ENCODE data around the gene ANKRD13B.

Gene ANKRD13B

DNA sequence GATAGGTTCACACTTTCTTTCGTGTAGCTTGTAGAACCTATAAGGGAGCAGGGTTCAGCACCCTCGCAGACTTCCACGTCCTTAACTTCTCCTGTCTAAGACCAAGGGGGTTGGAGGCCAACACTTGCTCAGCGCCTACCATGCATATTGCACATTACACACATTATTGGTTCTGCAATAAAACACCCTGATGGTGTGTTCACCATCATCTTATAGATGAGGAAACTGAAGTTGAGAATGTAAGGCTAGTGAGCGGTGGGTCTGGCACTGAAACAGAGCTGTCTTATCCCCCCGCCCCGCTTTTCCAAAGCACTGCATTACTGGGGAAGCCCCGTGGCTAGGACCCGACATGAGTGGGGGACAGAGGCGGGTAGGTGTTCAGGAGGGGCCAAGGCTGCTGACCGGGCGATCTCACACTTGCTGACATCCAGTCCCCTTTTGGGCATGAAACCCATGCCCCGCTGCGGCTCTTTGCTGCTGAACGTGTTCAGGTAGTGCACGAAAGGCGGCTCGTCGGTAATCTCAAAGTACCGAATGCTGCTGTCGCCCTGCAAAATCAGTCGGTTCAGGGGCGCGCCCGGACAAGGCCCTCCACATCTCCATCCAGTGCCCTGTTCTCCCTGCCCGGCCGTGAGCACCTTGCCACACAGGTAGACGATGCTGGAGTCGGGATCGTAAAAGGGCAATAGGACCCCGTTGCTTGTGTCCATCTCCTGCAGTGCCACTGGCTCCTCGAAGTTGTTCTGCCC, 23.5 kb downstream of the ANKRD13B start:
- in situ Hi-C loops (cut with MboI; ENCODE audit: low sequenced_read_pairs) = no loop called here

DNA sequence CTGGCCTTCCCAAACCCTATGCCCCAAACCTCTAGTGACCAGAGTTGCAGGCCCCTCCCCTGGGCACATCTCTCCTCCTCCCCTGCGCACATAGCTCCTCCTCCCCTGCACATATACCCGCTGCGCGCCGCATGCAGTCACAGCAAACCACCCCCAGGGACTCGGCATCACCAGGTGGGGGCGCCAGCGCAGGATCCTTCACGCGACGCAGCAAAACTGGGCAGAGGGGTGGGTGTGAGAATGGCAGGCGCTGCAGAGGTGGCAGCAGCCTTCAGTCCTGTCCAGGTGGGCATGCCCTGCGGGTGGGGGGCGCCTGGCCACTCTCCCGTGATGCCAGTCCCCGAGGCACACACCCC, 24.2 kb downstream of the ANKRD13B start:
- in situ Hi-C loops (cut with MboI; ENCODE audit: low sequenced_read_pairs) = no loop called here

DNA sequence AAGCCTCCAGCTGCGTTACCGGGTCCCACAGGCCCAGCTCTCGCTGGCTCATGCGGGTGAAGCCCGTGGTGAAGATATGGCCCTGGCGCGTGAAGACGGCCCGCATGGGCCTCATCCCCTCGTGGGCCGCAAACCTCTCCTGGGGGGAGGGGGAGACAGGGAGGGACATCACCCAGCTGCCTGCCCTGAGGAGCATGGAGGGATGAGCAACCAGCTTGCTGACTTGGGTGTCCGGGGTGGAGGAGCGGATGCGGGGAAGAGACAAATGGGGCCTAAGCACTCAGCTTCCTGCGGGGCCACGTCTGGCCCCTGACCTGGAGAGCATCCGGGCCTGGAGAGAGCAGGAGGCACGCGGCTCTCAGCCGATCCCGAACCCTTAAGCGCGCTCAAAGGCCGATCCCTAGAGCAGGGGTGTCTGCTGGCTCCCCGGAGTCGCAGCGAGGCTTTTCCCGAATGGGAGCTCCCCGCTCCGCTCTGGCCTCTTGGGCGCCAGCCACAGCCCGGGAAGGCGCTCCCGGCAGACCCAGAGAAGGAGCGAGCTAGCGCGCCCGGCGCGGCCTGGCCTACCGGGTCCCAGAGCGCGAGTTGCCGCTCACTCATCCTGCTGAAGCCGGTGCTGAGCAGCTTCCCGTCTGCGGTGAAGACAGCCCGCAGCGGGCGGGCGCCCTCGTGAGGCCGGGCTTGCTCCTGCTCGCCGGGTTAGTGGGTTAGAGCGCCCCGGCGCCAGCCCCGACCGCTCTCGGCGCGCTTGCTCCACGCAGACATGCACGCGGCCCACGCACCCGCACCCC, 24.7 kb downstream of the ANKRD13B start:
- in situ Hi-C loops (cut with MboI; ENCODE audit: low sequenced_read_pairs) = no loop called here

DNA sequence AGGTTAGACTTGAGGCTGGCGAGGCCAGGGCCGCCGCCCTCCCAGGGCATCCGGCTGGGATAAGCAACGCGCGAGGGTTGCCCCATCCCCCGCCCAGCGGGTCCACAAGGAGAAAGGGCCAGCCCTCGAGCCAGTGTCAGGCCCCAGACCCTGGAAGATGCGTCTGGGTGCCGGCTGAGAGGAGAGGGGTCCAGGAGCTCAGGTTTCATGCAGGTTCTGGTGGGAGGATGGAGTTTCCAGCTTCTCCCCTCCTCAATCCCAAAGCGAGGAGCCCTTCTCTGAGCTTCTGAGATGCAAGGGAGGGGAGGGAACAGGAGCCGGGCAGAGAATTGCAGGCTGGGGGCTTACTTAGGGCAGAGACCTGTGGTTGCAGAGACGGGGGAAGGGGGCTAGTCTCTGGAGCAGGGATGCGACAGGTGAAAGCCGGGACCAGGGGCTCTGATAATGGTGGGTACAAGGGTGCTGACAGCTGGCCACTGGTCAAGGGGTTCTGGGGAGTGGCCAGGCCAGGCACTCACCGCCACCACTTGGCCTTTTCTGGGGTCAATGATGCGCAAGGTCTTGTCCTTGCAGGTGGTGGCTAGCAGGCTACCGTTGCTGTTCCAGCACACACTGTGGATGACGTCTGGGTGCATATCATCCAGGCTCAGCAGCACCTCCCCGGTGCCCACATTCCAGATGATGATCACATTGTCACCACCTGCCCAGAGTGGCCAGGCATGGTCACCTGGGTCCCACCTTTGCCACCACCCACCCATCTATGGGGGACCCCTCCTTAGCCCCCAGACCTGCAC, 25.5 kb downstream of the ANKRD13B start:
- in situ Hi-C loops (cut with MboI; ENCODE audit: low sequenced_read_pairs) = no loop called here

DNA sequence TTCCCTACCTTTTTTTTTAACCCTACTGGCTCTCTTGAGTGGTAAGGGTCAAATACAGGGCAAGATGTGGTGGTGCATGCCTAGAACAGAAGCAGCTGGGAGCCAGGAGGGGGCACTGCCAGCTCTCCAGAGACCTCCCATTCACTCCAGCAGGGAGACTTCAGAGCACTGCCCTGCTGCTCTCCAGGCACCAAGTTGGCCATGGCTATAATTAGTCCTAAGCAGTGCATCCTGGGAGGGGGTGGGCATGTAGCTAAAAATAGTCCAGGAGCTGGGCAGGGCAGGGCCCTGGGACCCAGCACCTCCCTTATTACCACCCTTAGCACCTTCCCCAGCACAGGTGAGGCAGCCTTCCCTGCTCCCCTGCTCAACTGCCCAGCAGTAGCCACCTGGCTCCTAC, 26.3 kb downstream of the ANKRD13B start:
- in situ Hi-C loops (cut with MboI; ENCODE audit: low sequenced_read_pairs) = no loop called here

DNA sequence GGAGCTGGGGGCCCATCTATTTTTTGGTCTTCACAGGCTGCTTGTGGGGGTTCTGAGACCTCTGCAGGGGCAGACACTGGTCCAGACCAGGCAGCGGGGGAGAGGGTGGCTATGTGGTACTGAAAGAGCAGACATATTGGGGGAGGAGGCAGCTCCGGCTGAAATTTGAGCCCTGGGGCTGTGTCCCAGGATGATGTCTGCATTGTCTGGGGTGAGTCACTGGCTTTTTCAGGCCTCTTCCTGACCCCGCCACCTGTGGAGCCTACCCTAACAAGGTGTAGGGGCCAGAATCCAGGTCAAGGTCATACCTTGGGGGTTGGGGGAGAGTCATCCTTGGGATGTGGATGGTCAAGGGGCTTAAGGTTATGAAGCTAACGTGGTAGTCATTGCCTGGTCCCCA, 27.3 kb downstream of the ANKRD13B start:
- in situ Hi-C loops (cut with MboI; ENCODE audit: low sequenced_read_pairs) = no loop called here

DNA sequence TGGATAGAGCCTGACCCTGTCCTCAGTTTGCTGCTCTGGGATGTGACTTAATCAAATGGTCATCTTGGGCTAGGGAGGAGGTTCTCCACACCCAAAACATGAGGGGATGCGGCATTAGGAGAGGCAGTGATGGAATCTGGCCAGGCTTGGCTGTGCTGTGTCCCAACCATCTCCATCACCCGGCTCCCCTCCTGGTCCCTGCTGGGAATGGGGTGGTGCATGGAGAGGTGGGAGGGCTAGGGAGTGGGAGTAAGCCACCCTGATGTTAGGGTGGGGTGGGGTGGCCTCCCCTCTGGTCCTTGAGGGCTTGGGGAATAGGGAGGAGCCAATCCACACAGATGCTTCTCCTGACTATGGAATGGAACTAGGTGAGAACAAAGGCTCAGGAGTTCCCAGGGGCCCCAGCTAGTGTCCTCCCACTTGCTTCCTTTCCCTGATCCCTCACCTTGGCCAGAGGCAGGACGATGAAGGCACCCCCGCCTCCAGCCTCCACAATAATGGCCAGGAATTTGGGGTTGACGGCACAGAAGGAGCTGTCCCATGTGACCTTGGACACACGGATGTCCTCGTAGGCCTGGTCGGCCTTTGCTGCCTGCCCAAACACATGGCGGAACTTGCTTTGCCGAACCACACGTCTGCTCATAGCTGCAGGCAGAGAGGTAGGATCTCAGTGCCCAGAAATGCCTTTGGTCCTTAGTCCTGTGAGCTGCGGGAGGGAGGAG, 28.0 kb downstream of the ANKRD13B start:
- in situ Hi-C loops (cut with MboI; ENCODE audit: low sequenced_read_pairs) = no loop called here

DNA sequence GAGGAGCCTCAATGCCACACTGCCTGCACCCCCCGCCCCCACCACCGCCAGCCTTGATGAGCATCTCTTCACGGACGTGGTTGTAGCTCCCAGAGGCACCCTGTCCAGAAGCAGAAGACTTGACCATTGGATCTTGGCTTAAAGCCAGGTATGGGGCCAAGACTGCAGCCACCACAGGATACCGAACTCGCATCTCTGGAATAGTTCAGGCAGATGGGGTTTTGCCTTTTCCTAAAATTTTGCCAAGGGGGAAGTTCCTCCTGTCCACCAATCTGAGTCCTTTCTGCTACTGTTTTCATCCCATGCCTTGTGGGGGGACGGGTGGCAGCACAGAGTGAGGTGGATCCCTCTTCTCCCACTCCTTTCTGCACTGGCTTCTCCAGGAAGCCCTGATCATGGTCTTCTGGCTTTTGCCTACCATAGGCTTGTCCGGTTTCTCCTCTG, 28.8 kb downstream of the ANKRD13B start:
- in situ Hi-C loops (cut with MboI; ENCODE audit: low sequenced_read_pairs) = no loop called here

DNA sequence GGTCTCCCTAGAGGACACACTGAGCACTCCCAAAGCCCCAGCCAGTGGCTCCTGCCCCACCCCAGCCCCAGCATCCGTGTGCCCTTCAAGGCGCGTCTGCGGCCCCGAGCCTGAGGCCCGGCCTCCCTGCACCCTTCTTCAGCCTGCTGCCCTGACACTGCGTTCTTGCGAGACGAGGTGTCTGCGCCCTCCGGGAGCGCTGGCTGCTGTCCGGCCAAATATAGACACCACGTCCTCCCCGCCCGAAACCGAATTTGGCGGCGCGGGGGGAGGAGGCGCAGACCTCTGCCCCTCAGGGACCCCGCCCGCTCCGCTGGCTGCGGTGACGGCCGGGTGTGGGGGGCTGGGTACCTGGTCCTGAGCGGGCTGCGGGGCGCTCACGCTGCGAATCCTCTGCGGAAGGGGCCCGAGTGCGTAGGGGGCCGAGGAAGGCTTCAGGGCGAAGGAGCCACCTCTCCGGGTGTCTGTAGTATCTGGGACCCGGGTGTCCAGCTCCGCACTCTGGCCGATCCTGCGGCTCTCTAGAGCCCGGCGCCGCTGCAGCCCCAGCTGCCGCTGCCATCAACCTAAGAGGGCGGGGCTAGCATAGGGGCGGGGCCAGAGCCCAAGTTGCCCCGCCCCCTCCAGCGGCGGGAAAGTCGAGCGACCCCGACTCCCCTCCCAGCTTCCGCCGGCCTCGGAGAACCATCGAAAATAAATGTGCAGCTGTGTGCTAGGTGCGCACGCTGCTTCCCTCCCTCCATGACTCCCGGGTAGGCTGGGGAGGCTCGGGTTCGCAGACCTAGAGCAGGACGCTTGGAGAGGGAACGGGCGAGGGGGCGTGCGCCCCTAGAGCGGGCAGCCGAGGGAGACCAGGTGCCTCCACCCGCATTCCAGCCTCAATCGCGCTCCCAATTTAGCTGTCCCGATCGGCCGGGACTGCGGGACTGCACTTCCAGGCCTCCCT, 29.7 kb downstream of the ANKRD13B start, which contains the start of gene CORO6:
Gene CORO6 (minus strand): TSS at position 576 of the 946 bp plus-strand sequence. CDS start 1,491 bp downstream, outside the sequence.
- in situ Hi-C loops (cut with MboI; ENCODE audit: low sequenced_read_pairs) = no loop called here

DNA sequence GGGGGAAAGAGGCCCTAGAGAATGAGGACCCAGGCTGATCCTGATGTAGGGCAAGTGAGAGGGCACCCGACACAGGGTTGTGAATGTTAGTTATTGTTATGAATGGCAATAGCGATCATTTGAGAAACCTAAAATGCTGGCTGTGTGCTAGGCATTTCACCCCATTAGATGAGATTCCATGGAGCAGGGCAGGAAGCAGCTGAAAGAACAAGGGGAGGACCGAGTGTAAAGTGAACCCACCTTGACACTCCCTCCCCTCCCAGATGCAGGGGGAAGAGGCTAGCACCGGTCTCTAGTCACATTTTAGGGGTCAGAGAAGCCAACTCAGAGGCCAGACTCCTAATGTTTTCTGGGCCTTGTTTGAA, 30.3 kb downstream of the ANKRD13B start:
- in situ Hi-C loops (cut with MboI; ENCODE audit: low sequenced_read_pairs) = no loop called here

DNA sequence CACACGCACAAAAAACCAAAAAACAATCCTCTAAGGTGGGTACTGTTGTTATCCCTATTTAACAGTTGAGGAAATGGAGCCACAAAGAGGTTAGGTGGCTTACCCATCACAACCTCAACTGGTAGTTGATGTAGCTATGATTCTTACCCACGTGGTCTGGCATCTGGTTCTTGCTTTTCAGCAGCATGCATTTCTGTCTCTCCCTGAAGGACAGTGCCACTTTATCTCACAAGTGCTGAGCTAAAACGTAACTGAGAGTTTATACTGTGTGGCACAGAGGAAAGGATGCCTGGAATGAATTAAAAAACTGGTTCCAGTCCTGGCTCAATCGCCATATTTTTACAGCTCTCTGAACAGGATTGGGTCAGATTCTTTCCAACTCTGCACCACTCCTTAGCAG, 31.7 kb downstream of the ANKRD13B start:
- in situ Hi-C loops (cut with MboI; ENCODE audit: low sequenced_read_pairs) = no loop called here

DNA sequence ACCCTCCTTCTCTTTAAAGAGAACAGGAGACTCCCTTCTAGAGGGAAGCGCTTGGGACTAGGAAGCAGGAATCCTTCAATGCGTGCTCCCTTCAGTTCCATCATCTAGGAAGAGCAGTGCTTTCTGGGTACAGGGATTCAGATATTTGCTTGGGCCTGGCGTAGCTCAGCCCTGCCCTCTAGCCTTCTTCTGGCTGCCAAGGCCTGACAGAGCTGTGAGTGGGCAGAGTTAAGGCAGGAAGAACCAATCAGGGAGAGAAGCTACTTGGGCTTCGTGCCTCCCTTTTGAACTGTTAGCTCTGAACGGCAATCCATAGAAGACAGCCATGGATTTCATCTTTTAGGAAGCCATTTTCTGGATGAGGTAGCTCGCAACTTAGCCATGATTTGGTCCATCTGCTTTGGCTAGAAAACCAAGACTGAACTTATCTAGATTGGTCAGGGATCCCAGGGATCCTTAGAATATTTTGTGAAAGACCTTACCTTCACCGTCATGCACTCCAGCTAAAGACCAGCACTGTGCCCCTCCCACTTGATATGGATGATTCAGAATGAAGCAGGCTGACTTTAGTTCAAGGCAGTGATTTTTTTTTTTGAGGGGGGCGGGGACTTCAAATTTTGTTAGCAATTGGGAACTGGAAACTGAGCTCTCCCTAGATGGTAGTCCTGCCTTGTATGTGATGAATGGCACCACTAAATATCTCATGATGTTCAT, 32.3 kb downstream of the ANKRD13B start:
- in situ Hi-C loops (cut with MboI; ENCODE audit: low sequenced_read_pairs) = loop anchor here (25.0 kb wide), 1 partner anchor 312 kb away; the partner anchor contains the start of genes EFCAB5 and SSH2

DNA sequence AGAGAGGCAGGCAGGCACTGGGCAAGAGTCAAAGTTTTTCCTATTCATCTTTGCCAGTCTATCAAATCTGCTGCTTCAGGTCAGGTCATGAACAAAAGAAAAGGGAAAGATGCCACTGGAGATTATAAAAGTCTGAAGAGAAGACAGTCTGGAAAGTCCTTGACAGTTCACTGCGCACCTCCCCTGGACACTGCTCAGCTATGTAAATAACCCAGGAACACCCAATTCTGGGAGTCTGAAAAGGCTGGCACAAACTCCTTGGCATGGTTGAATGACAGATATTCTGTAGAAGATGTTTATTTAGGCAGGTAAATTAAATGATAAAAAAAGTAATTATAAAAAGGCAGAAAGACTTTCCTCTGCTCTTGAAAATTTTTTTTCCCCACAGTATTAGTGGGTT, 35.0 kb downstream of the ANKRD13B start:
- in situ Hi-C loops (cut with MboI; ENCODE audit: low sequenced_read_pairs) = loop anchor here (25.0 kb wide), 1 partner anchor 309 kb away; the partner anchor contains the start of genes EFCAB5 and SSH2

DNA sequence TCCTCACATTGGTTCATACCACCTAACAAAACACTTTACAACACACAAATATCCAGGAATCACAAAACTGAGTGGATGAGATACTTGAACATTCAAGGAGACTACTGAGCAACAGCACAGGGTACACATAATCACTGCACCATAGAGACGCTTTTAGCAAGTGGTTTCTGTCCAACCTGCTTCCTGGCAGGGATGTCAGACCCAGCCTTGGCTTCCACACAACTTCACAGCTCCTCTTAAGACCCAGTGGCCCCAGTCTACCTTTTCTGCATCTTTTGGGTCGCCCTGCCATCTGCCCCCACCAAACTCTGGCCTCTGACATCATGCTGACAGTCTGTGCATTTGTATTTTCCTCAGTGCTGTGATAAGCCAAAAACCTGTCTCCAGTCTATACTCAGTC, 35.7 kb downstream of the ANKRD13B start:
- in situ Hi-C loops (cut with MboI; ENCODE audit: low sequenced_read_pairs) = loop anchor here (25.0 kb wide), 1 partner anchor 309 kb away; the partner anchor contains the start of genes EFCAB5 and SSH2

DNA sequence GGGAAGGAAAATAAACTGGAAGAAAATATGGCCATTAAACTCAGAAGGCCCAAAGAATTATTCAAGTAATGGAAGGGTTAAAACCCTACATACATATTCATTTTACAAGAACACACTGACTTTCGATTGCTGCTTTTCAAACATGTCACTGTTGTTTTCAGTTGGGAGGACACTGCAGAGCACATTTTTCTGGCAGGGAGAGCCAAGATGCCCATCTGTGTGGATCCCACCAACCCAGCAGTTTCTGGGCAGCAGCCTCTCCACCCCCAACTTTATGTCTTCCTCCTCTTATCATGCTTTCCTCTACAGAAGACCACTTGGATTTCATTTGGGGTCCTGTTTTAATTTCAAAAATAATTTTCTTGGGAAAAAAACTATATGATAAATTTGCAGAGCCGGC, 36.9 kb downstream of the ANKRD13B start:
- in situ Hi-C loops (cut with MboI; ENCODE audit: low sequenced_read_pairs) = loop anchor here (25.0 kb wide), 1 partner anchor 307 kb away; the partner anchor contains the start of genes EFCAB5 and SSH2

DNA sequence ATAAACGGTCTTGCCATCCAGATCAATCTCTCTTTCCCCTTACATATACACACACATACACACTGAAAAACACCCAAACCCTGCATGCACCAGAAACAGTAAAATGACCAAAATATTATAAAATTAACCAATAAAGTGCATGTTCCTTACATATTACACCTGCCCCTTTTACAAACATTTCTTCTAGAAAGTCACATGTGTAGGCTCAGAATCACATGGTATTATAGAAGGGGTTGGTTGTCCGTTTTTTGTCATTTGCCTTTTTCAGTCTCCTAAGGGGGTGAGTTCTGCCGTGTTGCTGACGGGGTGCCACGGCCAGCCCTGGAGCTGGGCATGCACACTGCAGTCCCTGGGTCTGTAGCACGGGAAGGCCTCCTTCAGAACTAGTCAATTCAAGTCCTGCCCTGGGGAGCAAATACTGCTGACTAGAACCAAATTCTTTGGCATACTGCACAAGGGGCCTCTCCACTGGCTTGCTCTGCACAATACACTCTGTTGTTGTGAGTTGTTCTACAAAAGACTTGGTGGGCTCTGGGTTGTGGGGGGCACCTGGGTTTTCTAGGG, 37.8 kb downstream of the ANKRD13B start:
- in situ Hi-C loops (cut with MboI; ENCODE audit: low sequenced_read_pairs) = loop anchor here (25.0 kb wide), 1 partner anchor 307 kb away; the partner anchor contains the start of genes EFCAB5 and SSH2

DNA sequence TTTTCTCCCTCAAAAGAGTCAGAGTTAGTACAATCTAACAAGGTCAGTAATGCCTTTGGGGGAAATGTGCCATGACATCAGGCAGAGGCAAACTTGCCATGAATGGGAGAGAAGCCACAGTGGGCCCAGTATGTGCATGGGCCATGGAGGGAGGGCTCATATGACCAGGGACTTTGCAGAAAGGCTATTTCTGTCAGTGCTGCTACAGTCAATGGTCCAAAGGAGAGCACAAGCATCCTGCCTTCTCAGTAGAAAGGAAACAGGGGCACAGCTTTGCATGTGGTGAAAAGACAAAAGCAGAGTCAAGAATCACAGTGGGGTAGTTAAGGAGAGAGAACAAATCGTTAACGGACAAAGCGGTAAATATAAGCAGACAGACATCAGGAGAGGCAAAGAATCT, 41.0 kb downstream of the ANKRD13B start:
- in situ Hi-C loops (cut with MboI; ENCODE audit: low sequenced_read_pairs) = loop anchor here (25.0 kb wide), 1 partner anchor 303 kb away; the partner anchor contains the start of genes EFCAB5 and SSH2

DNA sequence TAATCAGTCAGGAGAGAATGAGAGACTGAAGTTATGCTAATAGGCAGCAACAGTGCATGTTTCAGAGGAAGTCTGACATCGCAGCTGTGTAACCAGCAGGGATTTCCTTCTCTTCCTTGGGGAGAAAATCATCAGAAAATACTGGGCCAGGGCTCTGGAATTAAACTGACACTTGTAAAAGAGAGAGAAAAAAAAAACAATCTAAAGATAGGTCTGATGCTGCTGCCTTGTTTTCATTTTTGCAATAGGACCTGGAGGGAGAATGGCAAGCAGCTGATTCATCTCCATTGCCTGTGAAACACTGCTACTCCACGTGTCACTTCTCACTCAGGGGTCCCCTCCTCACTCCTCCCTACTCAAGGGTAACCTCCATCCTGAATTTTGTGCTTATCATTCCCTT, 47.5 kb downstream of the ANKRD13B start:
- in situ Hi-C loops (cut with MboI; ENCODE audit: low sequenced_read_pairs) = loop anchor here (10.0 to 25.0 kb wide), 2 partner anchors 144 to 297 kb away; partner anchors contain the start of genes EFCAB5 and SSH2

Measured in HL-60/S4 treated with retinoic acid at 250 ng/mL for 4 days and 3 days (cell line).